Right cardiac atrium (tissue), 5 donors: ENCODE measurements around the gene APP. TPM values are rescaled to one million over a fixed set of nuclear protein-coding genes. Genes with fewer than 3 reads are reported as not detected.

Experiments
- ATAC-seq, 2 donors: fragments of 200-7000 bp; cut with Tn5 transposase; one replicate each; pipeline versions ENCODE4 v1.8.0 to v1.9.1; 2020; ENCODE audit warnings: moderate library complexity in 2 of 2, mild to moderate bottlenecking in 1 of 2
- DNase-seq, 3 donors: peaks; one replicate each; pipeline ENCODE4 v3.0.0-alpha.2; 2020
- H3K27ac ChIP-seq: one replicate; pipeline ENCODE4 v1.5.1; 2013; ENCODE audit warnings: mild to moderate bottlenecking, low read length, control low read depth, moderate library complexity
- H3K27me3 ChIP-seq: one replicate; pipeline ENCODE4 v1.6.1; 2013; ENCODE audit not compliant: control insufficient read depth, insufficient read depth
- H3K4me1 ChIP-seq: one replicate; pipeline ENCODE4 v1.6.1; 2013; ENCODE audit warnings: low read length; ENCODE audit not compliant: control insufficient read depth, insufficient read depth
- H3K4me3 ChIP-seq: one replicate; pipeline ENCODE4 v1.5.1; 2013; ENCODE audit warnings: low read length, control low read depth
- H3K9me3 ChIP-seq: one replicate; pipeline ENCODE4 v1.6.1; 2013; ENCODE audit warnings: low read length; ENCODE audit not compliant: control insufficient read depth
- WGBS: extraction: QIAGEN DNeasy Blood & Tissue Kit; methylation state at CpG from one replicate; pipeline ENCODE4 v1.1.7; 2013; 5-methylcytosine and 5-hydroxymethylcytosine counted together
- intact Hi-C, 4 donors: fragments of 100-400 bp; cut with DNase I; formaldehyde crosslinking; loops; one replicate each; pipeline versions ENCODE4 v1.11.0 to v1.14.0; 2022 to 2023
- polyA plus RNA-seq: library from polyadenylated mRNA; stranded (reverse); fragments of 200-250 nt; gene quantifications from one replicate; pipeline ENCODE4 v1.2.3, GENCODE V29; 2013
- total RNA-seq, 4 donors: library from RNA; stranded (reverse); fragmentation: NEBNext Ultra II Directional; extraction: Animal tissue kit (Norgen Biotek cat#: 25700); gene quantifications; one replicate each; pipeline ENCODE4 v1.2.1, GENCODE V29; 2021
- donor health status: healthy with polysubstance abuse.
- donor health status: DM: no; HTN: yes; CAD: no.
- donor health status: DM: no; HTN: no; CAD: no.
- donor health status: DM: no; HTN: yes; CAD: no; lungs with severe emphysema.
- donor health status: DM: yes; HTN: yes; CAD: no.

The APP gene
- total and polyA plus RNA-seq, 5 donors, result 277 to 535 (median 448) TPM

GRCh38 chr21:26127073-26127814 lies 43.3 kb downstream of the APP start:
- H3K27ac ChIP-seq, result no peak overlapping the region
- DNase-seq (no peak), ATAC-seq (no peak)
- H3K9me3 ChIP-seq, result no peaks in the 10 kb centered on the region
- intact Hi-C loops, result loop anchor here in 1 of 4 donors (5.0 kb wide), 1 partner anchor 40 kb away; no protein-coding TSS in a partner anchor
- H3K4me3 ChIP-seq, result peak overlapping the region; percentile 1
- peaks cover 10% of the 10 kb centered on the region for H3K4me1 ChIP-seq
- H3K27me3 ChIP-seq, result no peaks in the 10 kb centered on the region
- 61% methylated on average over 1 of the region's 1 CpG for WGBS

GRCh38 chr21:26126168-26126553 lies 44.4 kb downstream of the APP start:
- DNase-seq (no peak), ATAC-seq (no peak)
- H3K27ac ChIP-seq, result no peak overlapping the region
- no peak overlapping the region for H3K4me3 ChIP-seq
- intact Hi-C loops, result loop anchor here in 1 of 4 donors (5.0 kb wide), 1 partner anchor 41 kb away; no protein-coding TSS in a partner anchor
- H3K27me3 ChIP-seq, result no peaks in the 10 kb centered on the region
- H3K9me3 ChIP-seq, result no peaks in the 10 kb centered on the region
- H3K4me1 ChIP-seq, result peaks cover 10% of the 10 kb centered on the region
- 79% methylated on average over 4 of the region's 4 CpGs for WGBS

GRCh38 chr21:26125433-26126167 lies 45.0 kb downstream of the APP start:
- peaks cover 10% of the 10 kb centered on the region for H3K4me1 ChIP-seq
- WGBS, result 66% methylated on average over 8 of the region's 8 CpGs
- intact Hi-C loops, result loop anchor here in 1 of 4 donors (5.0 kb wide), 1 partner anchor 42 kb away; no protein-coding TSS in a partner anchor
- H3K27me3 ChIP-seq, result no peaks in the 10 kb centered on the region
- no peak overlapping the region for H3K4me3 ChIP-seq
- H3K9me3 ChIP-seq, result no peaks in the 10 kb centered on the region
- DNase-seq, result no peak
- H3K27ac ChIP-seq, result peak overlapping the region; percentile 48
- ATAC-seq, result peak in 1 of 2 donors; percentile 32

GRCh38 chr21:26124896-26125295 lies 45.7 kb downstream of the APP start:
- Histone ChIP-seq H3K4me3 (no peak overlapping the region), H3K4me1 (peaks cover 10% of the 10 kb centered on the region), H3K27ac (peak overlapping the region; percentile 68), H3K27me3 (no peaks in the 10 kb centered on the region), H3K9me3 (no peaks in the 10 kb centered on the region)
- DNase-seq (no peak), ATAC-seq (peak; percentile 17 to 39)
- WGBS, result 50% methylated on average over 7 of the region's 7 CpGs
- intact Hi-C loops, result loop anchor here in 1 of 4 donors (5.0 kb wide), 1 partner anchor 42 kb away; no protein-coding TSS in a partner anchor

GRCh38 chr21:26124421-26124833 lies 46.1 kb downstream of the APP start:
- ATAC-seq (peak; percentile 63 to 67), DNase-seq (no peak)
- WGBS, result 12% methylated on average over 4 of the region's 4 CpGs
- no peaks in the 10 kb centered on the region for H3K27me3 ChIP-seq
- H3K27ac ChIP-seq, result peak overlapping the region; percentile 68
- no peaks in the 10 kb centered on the region for H3K9me3 ChIP-seq
- intact Hi-C loops, result no loop called here
- peak overlapping the region; percentile 16 for H3K4me3 ChIP-seq
- peaks cover 10% of the 10 kb centered on the region for H3K4me1 ChIP-seq

- Histone ChIP-seq H3K9me3 (no peaks in the 10 kb centered on the region), H3K27ac (no peak overlapping the region), H3K4me1 (peaks cover 10% of the 10 kb centered on the region), H3K27me3 (no peaks in the 10 kb centered on the region), H3K4me3 (no peak overlapping the region)
- whole genome bisulfite sequencing, result 31% methylated on average over 1 of the region's 1 CpG
- ATAC-seq (no peak), DNase-seq (no peak)
- intact Hi-C loops, result no loop called here
Measured at GRCh38 chr21:26123012-26123411, 47.6 kb downstream of the APP start.

GRCh38 chr21:26120828-26121227 lies 49.7 kb downstream of the APP start:
- ATAC-seq (no peak), DNase-seq (no peak)
- no peaks in the 10 kb centered on the region for H3K27me3 ChIP-seq
- no peak overlapping the region for H3K4me3 ChIP-seq
- H3K9me3 ChIP-seq, result no peaks in the 10 kb centered on the region
- peaks cover 10% of the 10 kb centered on the region for H3K4me1 ChIP-seq
- intact Hi-C loops, result no loop called here
- H3K27ac ChIP-seq, result no peak overlapping the region
- WGBS, result 86% methylated on average over 4 of the region's 4 CpGs

- H3K27ac ChIP-seq, result no peak overlapping the region
- H3K4me3 ChIP-seq, result no peak overlapping the region
- 91% methylated on average over 1 of the region's 1 CpG for WGBS
- intact Hi-C loops, result loop anchor here in 1 of 4 donors (10.0 kb wide), 1 partner anchor 45 kb away; no protein-coding TSS in a partner anchor
- H3K27me3 ChIP-seq, result no peaks in the 10 kb centered on the region
- H3K4me1 ChIP-seq, result peaks cover 6% of the 10 kb centered on the region
- no peak for ATAC-seq
- DNase-seq, result no peak
- no peaks in the 10 kb centered on the region for H3K9me3 ChIP-seq
Measured at GRCh38 chr21:26119906-26120305, 50.7 kb downstream of the APP start.

- Histone ChIP-seq H3K27me3 (no peaks in the 10 kb centered on the region), H3K9me3 (no peaks in the 10 kb centered on the region), H3K4me3 (no peak overlapping the region), H3K4me1 (peaks cover 4% of the 10 kb centered on the region), H3K27ac (no peak overlapping the region)
- intact Hi-C loops, result loop anchor here in 1 of 4 donors (10.0 kb wide), 1 partner anchor 46 kb away; no protein-coding TSS in a partner anchor
- DNase-seq (no peak), ATAC-seq (no peak)
- WGBS, result 63% methylated on average over 2 of the region's 2 CpGs
Measured at GRCh38 chr21:26118938-26119540, 51.5 kb downstream of the APP start.

- DNase-seq (no peak), ATAC-seq (no peak)
- intact Hi-C loops, result loop anchor here in 1 of 4 donors (10.0 kb wide), 1 partner anchor 47 kb away; no protein-coding TSS in a partner anchor
- WGBS, result 88% methylated on average over 3 of the region's 3 CpGs
- no peaks in the 10 kb centered on the region for H3K9me3 ChIP-seq
- H3K27me3 ChIP-seq, result no peaks in the 10 kb centered on the region
- no peak overlapping the region for H3K4me3 ChIP-seq
- no peak overlapping the region for H3K27ac ChIP-seq
- peaks cover 4% of the 10 kb centered on the region for H3K4me1 ChIP-seq
Measured at GRCh38 chr21:26117972-26118367, 52.6 kb downstream of the APP start.
